Measurements from ENCODE around the gene TMEM270. TPM values are rescaled to one million over a fixed set of nuclear protein-coding genes. Genes with fewer than 3 reads are reported as not detected.

The TMEM270 gene
- polyA plus RNA-seq, 1 donor from 2014 or later: not detected

- Histone ChIP-seq H2AFZ (ENCODE audit: low read depth, low read length) (no peak overlapping the region), H3K4me2 (ENCODE audit: low read length) (no peak overlapping the region), H3K27ac (ENCODE audit: low read length) (no peak overlapping the region), H3K79me2 (replicated peaks; ENCODE audit: insufficient read depth, low read length) (no peaks in the 10 kb centered on the region), H3K9me2 (ENCODE audit: insufficient read depth, low read length) (no peaks in the 10 kb centered on the region), H3K4me3 (ENCODE audit: low read length) (no peak overlapping the region), H4K20me1 (ENCODE audit: insufficient read depth) (no peaks in the 10 kb centered on the region), H3K9ac (ENCODE audit: low read length) (no peak overlapping the region), H3K27me3 (ENCODE audit: insufficient read depth, low read depth, low read length) (no peaks in the 10 kb centered on the region), H3K9me3 (ENCODE audit: low read length) (no peaks in the 10 kb centered on the region), H3F3A (ENCODE audit: insufficient read depth, low read length, poor library complexity, severe bottlenecking) (no peaks in the 10 kb centered on the region), H3K36me3 (ENCODE audit: insufficient read depth, low read length) (no peaks in the 10 kb centered on the region)
- TF ChIP-seq EP300 (conservative IDR thresholded peaks at IDR 0.05; ENCODE audit: poor library complexity, severe bottlenecking) (no peak), TAF1 (IDR thresholded peaks at IDR 0.05; ENCODE audit: low read depth) (no peak), POLR2AphosphoS5 (IDR thresholded peaks at IDR 0.05) (no peak), MXI1 (conservative IDR thresholded peaks at IDR 0.05; ENCODE audit: poor library complexity, severe bottlenecking) (no peak), EZH2 (IDR thresholded peaks at IDR 0.05; ENCODE audit: borderline replicate concordance, insufficient read depth, low read length, poor library complexity, severe bottlenecking) (no peak)
Observed at GRCh38 chr7:73861305-73861704, 346 bp downstream of the TMEM270 start.

- H3K9me3 ChIP-seq (ENCODE audit: low read length): no peaks in the 10 kb centered on the region
- no peak overlapping the region for H3K4me3 ChIP-seq (ENCODE audit: low read length)
- no peak overlapping the region for H3K27ac ChIP-seq (ENCODE audit: low read length)
- no peaks in the 10 kb centered on the region for H3F3A ChIP-seq (ENCODE audit: insufficient read depth, low read length, poor library complexity, severe bottlenecking)
- H3K9me2 ChIP-seq (ENCODE audit: insufficient read depth, low read length): no peaks in the 10 kb centered on the region
- H4K20me1 ChIP-seq (ENCODE audit: insufficient read depth): no peaks in the 10 kb centered on the region
- H2AFZ ChIP-seq (ENCODE audit: low read depth, low read length): no peak overlapping the region
- no peaks in the 10 kb centered on the region for H3K79me2 ChIP-seq (replicated peaks; ENCODE audit: insufficient read depth, low read length)
- no peak overlapping the region for H3K9ac ChIP-seq (ENCODE audit: low read length)
- no peaks in the 10 kb centered on the region for H3K36me3 ChIP-seq (ENCODE audit: insufficient read depth, low read length)
- no peaks in the 10 kb centered on the region for H3K27me3 ChIP-seq (ENCODE audit: insufficient read depth, low read depth, low read length)
- no peak overlapping the region for H3K4me2 ChIP-seq (ENCODE audit: low read length)
- TF ChIP-seq CTCF (IDR thresholded peaks at IDR 0.05; ENCODE audit: poor library complexity, severe bottlenecking) (no peak), RAD21 (conservative IDR thresholded peaks at IDR 0.05) (no peak), EP300 (conservative IDR thresholded peaks at IDR 0.05; ENCODE audit: poor library complexity, severe bottlenecking) (no peak), REST (IDR thresholded peaks at IDR 0.05; ENCODE audit: borderline replicate concordance) (no peak), POLR2AphosphoS5 (IDR thresholded peaks at IDR 0.05) (no peak), SMC3 (conservative IDR thresholded peaks at IDR 0.05; ENCODE audit: poor library complexity) (no peak), TAF1 (IDR thresholded peaks at IDR 0.05; ENCODE audit: low read depth) (no peak), EZH2 (IDR thresholded peaks at IDR 0.05; ENCODE audit: borderline replicate concordance, insufficient read depth, low read length, poor library complexity, severe bottlenecking) (no peak), MXI1 (conservative IDR thresholded peaks at IDR 0.05; ENCODE audit: poor library complexity, severe bottlenecking) (no peak)
Observed at GRCh38 chr7:73864981-73865711, 4.2 kb downstream of the TMEM270 start.

Measured in neural cell (in vitro differentiated cells).